Prostate gland (tissue), 2 donors: ENCODE data around the gene NAE1. TPM values are rescaled to one million over a fixed set of nuclear protein-coding genes. Genes with fewer than 3 reads are reported as not detected.

Source experiments
- DNase-seq: peaks from one replicate; pipeline ENCODE4 v3.0.0-alpha.2; 2019; ENCODE audit warnings: low spot score
- H3K27ac ChIP-seq, 2 donors: fragments of 200-600 bp; sonication (generic); 2 replicates each; pipeline ENCODE4 v1.5.1; 2017 to 2019
- H3K27me3 ChIP-seq: fragments of 200-600 bp; sonication (generic); replicated peaks from 2 replicates; pipeline ENCODE4 v1.5.1; 2019; ENCODE audit not compliant: insufficient read depth
- H3K36me3 ChIP-seq, 2 donors: fragments of 200-600 bp; sonication (generic); 1 replicate in 1 of 2; 2 replicates in 1 of 2; pipeline versions ENCODE4 v1.5.1 to v1.8.1; 2017 to 2019
- H3K4me1 ChIP-seq: fragments of 200-600 bp; sonication (generic); replicated peaks from 2 replicates; pipeline ENCODE4 v1.5.1; 2019
- H3K4me3 ChIP-seq, 2 donors: fragments of 200-600 bp; sonication (generic); 2 replicates each; pipeline ENCODE4 v1.5.1; 2017 to 2019
- H3K9me3 ChIP-seq: fragments of 200-600 bp; sonication (generic); 2 replicates; pipeline ENCODE4 v1.5.1; 2017
- CTCF ChIP-seq, 4 experiments: fragments of 200-600 bp in 2 of 4; fragments of 450-650 bp in 2 of 4; sonication (generic) in 2 of 4; IDR thresholded peaks; 1 replicate in 3 of 4; 2 replicates in 1 of 4; pipeline ENCODE4 v1.5.1; 2016 to 2019; ENCODE audit warnings: antibody characterized with exemption in 4 of 4, mild to moderate bottlenecking in 2 of 4, moderate library complexity in 2 of 4
- POLR2A ChIP-seq: fragments of 450-650 bp; IDR thresholded peaks from one replicate; pipeline ENCODE4 v1.6.1; 2016; ENCODE audit warnings: antibody characterized with exemption, mild to moderate bottlenecking
- POLR2AphosphoS5 ChIP-seq: sonication (generic); formaldehyde crosslinking; IDR thresholded peaks from one replicate; pipeline ENCODE4 v1.6.1; 2017; ENCODE audit warnings: antibody characterized with exemption
- WGBS: methylation state at CpG from one replicate; pipeline ENCODE4 v1.1.5; 2018; 5-methylcytosine and 5-hydroxymethylcytosine counted together
- intact Hi-C: fragments of 100-400 bp; cut with DNase I; formaldehyde crosslinking; loops from one replicate; pipeline ENCODE4 v1.14.2; 2022
- total RNA-seq, 2 donors: library from RNA; depleted of rRNA; stranded (reverse); fragments of >200 nt; gene quantifications; one replicate each; pipeline ENCODE4 v1.1.0, GENCODE V29; 2016

Gene NAE1
- total RNA-seq, 2 donors from 2014 or later, result 39.6 to 58.2 TPM

- Histone ChIP-seq H3K27me3 (no peaks in the 10 kb centered on the region), H3K27ac (no peak overlapping the region), H3K9me3 (no peaks in the 10 kb centered on the region), H3K4me3 (no peak overlapping the region), H3K4me1 (peaks cover 3% of the 10 kb centered on the region), H3K36me3 (no peaks in the 10 kb centered on the region)
- DNase-seq, result no peak
- intact Hi-C loops, result loop anchor here (5.0 kb wide), 1 partner anchor 148 kb away; no protein-coding TSS in a partner anchor
- 77% methylated on average over 3 of the region's 3 CpGs for WGBS
- TF ChIP-seq POLR2AphosphoS5 (no peak), CTCF (IDR thresholded peaks at IDR 0.05) (no peak), POLR2A (no peak)
These were observed 76.0 kb downstream of the NAE1 start for GRCh38 chr16:66754819-66755218.

- TF ChIP-seq POLR2A, result no peak
- TF ChIP-seq CTCF (IDR thresholded peaks at IDR 0.05), result no peak
- no peak for TF ChIP-seq POLR2AphosphoS5
- no peak overlapping the region for H3K4me3 ChIP-seq
- DNase-seq, result no peak
- H3K27ac ChIP-seq, result no peak overlapping the region
- peaks cover 3% of the 10 kb centered on the region for H3K4me1 ChIP-seq
- H3K9me3 ChIP-seq, result no peaks in the 10 kb centered on the region
- WGBS, result 93% methylated on average over 2 of the region's 2 CpGs
- intact Hi-C loops, result loop anchor here (5.0 kb wide), 1 partner anchor 147 kb away; no protein-coding TSS in a partner anchor
- no peaks in the 10 kb centered on the region for H3K36me3 ChIP-seq
- no peaks in the 10 kb centered on the region for H3K27me3 ChIP-seq
These were observed 76.6 kb downstream of the NAE1 start for GRCh38 chr16:66754211-66754610.

- no peaks in the 10 kb centered on the region for H3K27me3 ChIP-seq
- H3K36me3 ChIP-seq, result no peaks in the 10 kb centered on the region
- no peak for DNase-seq
- H3K9me3 ChIP-seq, result no peaks in the 10 kb centered on the region
- H3K4me1 ChIP-seq, result peaks cover 3% of the 10 kb centered on the region
- WGBS, result 95% methylated on average over 2 of the region's 2 CpGs
- no peak overlapping the region for H3K27ac ChIP-seq
- intact Hi-C loops, result loop anchor here (5.0 kb wide), 1 partner anchor 146 kb away; no protein-coding TSS in a partner anchor
- no peak overlapping the region for H3K4me3 ChIP-seq
- TF ChIP-seq POLR2A (no peak), POLR2AphosphoS5 (no peak), CTCF (IDR thresholded peaks at IDR 0.05) (no peak)
These were observed 77.8 kb downstream of the NAE1 start for GRCh38 chr16:66752958-66753357.

Other genes with a start within 250 kb of the NAE1 start
- gene CMTM3, start 226.3 kb downstream of the NAE1 start, total RNA-seq, result 100 to 1,000 TPM in 1 of 2 donors, 10 to 100 TPM in 1; 10.7 to 133 TPM
- 10 to 100 TPM; 46.9 to 57.7 TPM for gene CMTM4, start 134.2 kb downstream of the NAE1 start, total RNA-seq
- gene DYNC1LI2, start 79.4 kb downstream of the NAE1 start, total RNA-seq, result 100 to 1,000 TPM in 1 of 2 donors, 10 to 100 TPM in 1; 98.1 to 149 TPM
- 1 to 10 TPM in 1 of 2 donors, not detected in 1; 2.1 TPM for gene TERB1, start 29.4 kb downstream of the NAE1 start, total RNA-seq
- 1 to 10 TPM in 1 of 2 donors, not detected in 1; 1.9 TPM for gene CA7, start 13.4 kb upstream of the NAE1 start, total RNA-seq
- 10 to 100 TPM in 1 of 2 donors, 1 to 10 TPM in 1; 9.2 to 21.9 TPM for gene PDP2, start 49.5 kb upstream of the NAE1 start, total RNA-seq
- gene CDH16, start 87.9 kb upstream of the NAE1 start, total RNA-seq, result not detected
- 10 to 100 TPM; 17.0 to 37.0 TPM for gene RRAD, start 94.6 kb upstream of the NAE1 start, total RNA-seq
- gene CIAO2B, start 103.4 kb upstream of the NAE1 start, total RNA-seq, result 100 to 1,000 TPM in 1 of 2 donors, 10 to 100 TPM in 1; 80.2 to 159 TPM
- 10 to 100 TPM; 36.3 to 61.5 TPM for gene CES2, start 104.5 kb upstream of the NAE1 start, total RNA-seq
- gene CES3, start 130.3 kb upstream of the NAE1 start, total RNA-seq, result under 1 TPM; 0.36 to 0.80 TPM
- gene CES4A, start 157.6 kb upstream of the NAE1 start, total RNA-seq, result 10 to 100 TPM in 1 of 2 donors, 1 to 10 TPM in 1; 1.4 to 10.7 TPM
- 10 to 100 TPM; 27.0 to 46.2 TPM for gene CBFB, start 198.2 kb upstream of the NAE1 start, total RNA-seq